Choroid plexus epithelial cell (primary cell): ENCODE results near the gene EWSR1.
A peak's percentile ranks its signal among the peaks of the same experiment; 100 is the strongest.

ENCODE experiments used
- DNase-seq: peaks from one replicate; pipeline ENCODE4 v3.0.0-alpha.2; 2010; ENCODE audit warnings: low read depth
- H3K4me3 ChIP-seq: 2 replicates; pipeline ENCODE4 v1.5.1; 2011; ENCODE audit warnings: low read depth, mild to moderate bottlenecking, control low read depth, low read length, moderate library complexity
- CTCF ChIP-seq: conservative IDR thresholded peaks from 2 replicates; pipeline ENCODE4 v1.5.1; 2011; ENCODE audit warnings: low read depth, mild to moderate bottlenecking, control low read depth, inconsistent platforms, low read length, moderate library complexity

EWSR1 gene

GRCh38 chr22:29307596-29308147 lies 39.6 kb downstream of the EWSR1 start:
- DNase-seq: no peak
- H3K4me3 ChIP-seq: peak overlapping the region; percentile 71
- no peak for TF ChIP-seq CTCF

GRCh38 chr22:29308148-29308790 lies 40.2 kb downstream of the EWSR1 start:
- TF ChIP-seq CTCF: no peak
- H3K4me3 ChIP-seq: peak overlapping the region; percentile 71
- DNase-seq: no peak

- DNase-seq: peak; percentile 86
Measured at GRCh38 chr22:29308791-29309262, 40.8 kb downstream of the EWSR1 start.

GRCh38 chr22:29309332-29310064 lies 41.4 kb downstream of the EWSR1 start:
- peak overlapping the region; percentile 22 for H3K4me3 ChIP-seq
- no peak for TF ChIP-seq CTCF

More at GRCh38 chr22:29308791-29309262, 40.8 kb downstream of the EWSR1 start:
- no peak for TF ChIP-seq CTCF
- H3K4me3 ChIP-seq: peak overlapping the region; percentile 38

GRCh38 chr22:29310065-29310862 lies 42.2 kb downstream of the EWSR1 start:
- DNase-seq: no peak
- no peak for TF ChIP-seq CTCF
- no peak overlapping the region for H3K4me3 ChIP-seq

More at GRCh38 chr22:29309332-29310064, 41.4 kb downstream of the EWSR1 start:
- no peak for DNase-seq

GRCh38 chr22:29310863-29311339 lies 42.8 kb downstream of the EWSR1 start:
- TF ChIP-seq CTCF: no peak
- no peak overlapping the region for H3K4me3 ChIP-seq
- DNase-seq: peak; percentile 99
